Spleen (tissue), 11 donors: ENCODE results near the gene ZNF496. TPM values are rescaled to one million over a fixed set of nuclear protein-coding genes. Genes with fewer than 3 reads are reported as not detected.

Source experiments
- DNase-seq: peaks from one replicate; pipeline ENCODE4 v3.0.0-alpha.2; 2020
- H3K27ac ChIP-seq, 8 donors: fragments of 200-600 bp; sonication (generic) in 7 of 8; 1 replicate in 4 of 8; 2 replicates in 4 of 8; pipeline versions ENCODE4 v1.5.0 to v1.8.0; 2016 to 2021; ENCODE audit warnings: inconsistent platforms in 4 of 8, mild to moderate bottlenecking in 4 of 8, moderate library complexity in 1 of 8
- H3K27me3 ChIP-seq, 7 donors: fragments of 200-600 bp; sonication (generic) in 6 of 7; replicated peaks in 1 of 7; 1 replicate in 4 of 7; 2 replicates in 3 of 7; pipeline versions ENCODE4 v1.5.0 to v1.8.0; 2016 to 2021; ENCODE audit warnings: inconsistent platforms in 3 of 7, mild to moderate bottlenecking in 1 of 7
- H3K36me3 ChIP-seq, 6 donors: fragments of 200-600 bp; sonication (generic) in 5 of 6; 1 replicate in 4 of 6; 2 replicates in 2 of 6; pipeline versions ENCODE4 v1.5.0 to v1.8.0; 2016 to 2021; ENCODE audit warnings: inconsistent platforms in 2 of 6
- H3K4me1 ChIP-seq, 6 donors: fragments of 200-600 bp; sonication (generic) in 5 of 6; 1 replicate in 3 of 6; 2 replicates in 3 of 6; pipeline versions ENCODE4 v1.5.0 to v1.8.0; 2016 to 2021; ENCODE audit warnings: inconsistent platforms in 3 of 6
- H3K4me3 ChIP-seq, 8 donors: fragments of 200-600 bp; sonication (generic) in 7 of 8; 1 replicate in 4 of 8; 2 replicates in 4 of 8; pipeline versions ENCODE4 v1.5.0 to v1.8.0; 2016 to 2021; ENCODE audit warnings: inconsistent platforms in 4 of 8, mild to moderate bottlenecking in 4 of 8, moderate library complexity in 2 of 8
- H3K9me3 ChIP-seq, 8 donors: fragments of 200-600 bp; sonication (generic) in 7 of 8; 1 replicate in 4 of 8; 2 replicates in 4 of 8; pipeline versions ENCODE4 v1.5.0 to v1.8.0; 2016 to 2021; ENCODE audit warnings: inconsistent platforms in 4 of 8
- CTCF ChIP-seq, 11 experiments: fragments of 200-600 bp in 7 of 11; fragments of 450-650 bp in 4 of 11; sonication (generic) in 4 of 11; IDR thresholded peaks in 8 of 11; conservative IDR thresholded peaks in 3 of 11; 1 replicate in 7 of 11; 2 replicates in 4 of 11; pipeline versions ENCODE4 v1.4.0 to v1.8.0; 2016 to 2021; ENCODE audit warnings: antibody characterized with exemption in 11 of 11, inconsistent platforms in 4 of 11, mild to moderate bottlenecking in 1 of 11
- POLR2A ChIP-seq, 3 donors: fragments of 450-650 bp; IDR thresholded peaks; one replicate each; pipeline ENCODE4 v1.5.1; 2017; ENCODE audit warnings: antibody characterized with exemption in 3 of 3, mild to moderate bottlenecking in 1 of 3
- POLR2AphosphoS5 ChIP-seq, 3 donors: sonication (generic); formaldehyde crosslinking; IDR thresholded peaks; one replicate each; pipeline ENCODE4 v1.5.1; 2017; ENCODE audit warnings: antibody characterized with exemption in 3 of 3
- WGBS, 5 donors: extraction: QIAGEN DNeasy Blood & Tissue Kit in 3 of 5; methylation state at CpG; one replicate each; pipeline versions ENCODE4 v1.1.5 to v1.1.7; 2013 to 2018; 5-methylcytosine and 5-hydroxymethylcytosine counted together
- intact Hi-C: fragments of 100-400 bp; cut with DNase I; formaldehyde crosslinking; loops from one replicate; pipeline ENCODE4 v1.15.0; 2023; ENCODE audit warnings: low total_unique reads
- polyA plus RNA-seq, 3 donors: library from polyadenylated mRNA; stranded (reverse); fragments of 200-250 nt; gene quantifications; one replicate each; pipeline ENCODE4 v1.2.1, GENCODE V29; 2013
- total RNA-seq, 7 donors: library from RNA; depleted of rRNA in 3 of 7; stranded (reverse); fragments of >200 nt in 3 of 7; fragmentation: NEBNext Ultra II Directional in 4 of 7; extraction: Animal tissue kit (Norgen Biotek cat#: 25700) in 4 of 7; gene quantifications; one replicate each; pipeline versions ENCODE4 v1.1.0 to v1.2.1, GENCODE V29; 2016 to 2021
- donor health status: healthy with polysubstance abuse.
- donor health status: DM: no; HTN: no; CAD: no; lungs with moderate emphysema.
- donor health status: DM: no; HTN: no; CAD: no.
- donor health status: Bipolar disorder and iron deficiency.
- donor health status: healthy.
- donor health status: DM: no; HTN: no; CAD: no.
- donor health status: DM: yes; HTN: yes; CAD: no.

ZNF496 gene
- total and polyA plus RNA-seq, 10 donors = 5.7 to 45.4 (median 26.7) TPM

GRCh38 chr1:247370786-247371732 is 39.4 kb upstream of the ZNF496 start:
- peaks cover 0 to 18% (median 8%) of the 10 kb centered on the region in 6 donors for H3K4me1 ChIP-seq
- WGBS, 5 donors = 70 to 87% (median 80%) methylated on average over 16 of the region's 16 CpGs
- TF ChIP-seq CTCF (IDR thresholded peaks at IDR 0.05 in 8 of 11, conservative IDR thresholded peaks at IDR 0.05 in 3 of 11) = no peak
- TF ChIP-seq POLR2A (IDR thresholded peaks at IDR 0.05) = no peak
- TF ChIP-seq POLR2AphosphoS5 (IDR thresholded peaks at IDR 0.05) = no peak
- no peak for DNase-seq
- no peaks in the 10 kb centered on the region for H3K36me3 ChIP-seq
- H3K9me3 ChIP-seq = peaks cover 0 to 8% (median 5%) of the 10 kb centered on the region in 8 donors
- H3K27ac ChIP-seq = no peak overlapping the region
- intact Hi-C loops = loop anchor here (5.0 kb wide), 1 partner anchor 116 kb away; no protein-coding TSS in a partner anchor
- H3K27me3 ChIP-seq = peaks cover 0 to 27% (median 0%) of the 10 kb centered on the region in 7 donors
- H3K4me3 ChIP-seq = no peak overlapping the region

GRCh38 chr1:247368490-247369145 is 37.0 kb upstream of the ZNF496 start:
- WGBS, 5 donors = 62 to 76% (median 70%) methylated on average over 7 of the region's 7 CpGs
- H3K36me3 ChIP-seq = no peaks in the 10 kb centered on the region
- H3K27ac ChIP-seq = no peak overlapping the region
- intact Hi-C loops = no loop called here
- H3K27me3 ChIP-seq = peaks cover 0 to 40% (median 2%) of the 10 kb centered on the region in 7 donors
- TF ChIP-seq CTCF (IDR thresholded peaks at IDR 0.05 in 8 of 11, conservative IDR thresholded peaks at IDR 0.05 in 3 of 11) = no peak
- no peak for TF ChIP-seq POLR2AphosphoS5 (IDR thresholded peaks at IDR 0.05)
- no peak for TF ChIP-seq POLR2A (IDR thresholded peaks at IDR 0.05)
- peaks cover 0 to 22% (median 6%) of the 10 kb centered on the region in 8 donors for H3K9me3 ChIP-seq
- H3K4me3 ChIP-seq = no peak overlapping the region
- H3K4me1 ChIP-seq = peaks cover 0 to 12% (median 5%) of the 10 kb centered on the region in 6 donors
- DNase-seq = no peak

- Histone ChIP-seq H3K36me3 (no peaks in the 10 kb centered on the region), H3K9me3 (peaks cover 0 to 22% (median 6%) of the 10 kb centered on the region in 8 donors), H3K27me3 (peaks cover 0 to 45% (median 4%) of the 10 kb centered on the region in 7 donors), H3K4me3 (no peak overlapping the region), H3K27ac (no peak overlapping the region), H3K4me1 (peaks cover 0 to 8% (median 3%) of the 10 kb centered on the region in 6 donors)
- intact Hi-C loops = no loop called here
- WGBS, 5 donors = 52 to 75% (median 63%) methylated on average over 6 of the region's 6 CpGs
- DNase-seq = no peak
- TF ChIP-seq POLR2A (IDR thresholded peaks at IDR 0.05) (no peak), CTCF (IDR thresholded peaks at IDR 0.05 in 8 of 11, conservative IDR thresholded peaks at IDR 0.05 in 3 of 11) (no peak), POLR2AphosphoS5 (IDR thresholded peaks at IDR 0.05) (no peak)
Measured at GRCh38 chr1:247367786-247368422, 36.2 kb upstream of the ZNF496 start.
